ENCODE measurements around the gene ARMC2. TPM values are rescaled to one million over a fixed set of nuclear protein-coding genes. Genes with fewer than 3 reads are reported as not detected.
A peak's percentile ranks its signal among the peaks of the same experiment; 100 is the strongest.

Gene ARMC2
- polyA plus RNA-seq, 2 donors: 1.0 to 1.1 TPM

DNA sequence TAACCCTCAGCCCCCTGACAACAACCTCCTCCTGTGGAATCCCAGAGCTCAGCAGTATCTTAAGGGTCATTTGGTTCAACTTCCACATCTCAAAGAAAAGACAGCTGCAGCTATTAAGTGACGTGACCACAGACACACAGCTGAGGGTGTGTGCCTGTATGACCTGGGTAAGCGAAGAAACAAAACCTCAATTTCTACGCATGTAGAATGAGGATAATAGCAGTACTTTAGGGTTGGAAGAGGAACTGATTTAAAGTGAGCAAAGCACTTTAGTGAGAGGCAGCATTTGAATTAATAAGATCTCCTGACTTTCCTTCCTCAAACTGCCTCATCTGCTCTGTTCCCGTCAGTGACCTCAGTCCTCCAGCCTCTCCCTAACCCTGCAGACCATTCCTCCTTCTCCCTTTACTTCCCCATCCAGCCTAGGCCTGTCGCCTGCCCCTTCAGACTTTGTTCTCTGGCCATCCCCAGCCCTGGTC lies 6.8 kb upstream of the ARMC2 start:
- no peak overlapping the region for H3K27ac ChIP-seq (ENCODE audit: low read depth in 2 of 2, low read length in 1 of 2)
- no peaks in the 10 kb centered on the region for H3K27me3 ChIP-seq (ENCODE audit: control insufficient read depth in 1 of 2, insufficient read depth in 2 of 2, low read length in 2 of 2)
- WGBS, 2 donors: 84 to 86% methylated on average over 5 of the region's 5 CpGs
- H3K36me3 ChIP-seq (ENCODE audit: control insufficient read depth in 2 of 2, insufficient read depth in 2 of 2, low read length in 1 of 2): no peaks in the 10 kb centered on the region
- H3K4me3 ChIP-seq (ENCODE audit: low read depth in 1 of 2, low read length in 2 of 2): no peak overlapping the region
- no peaks in the 10 kb centered on the region for H3K4me1 ChIP-seq (ENCODE audit: control insufficient read depth in 2 of 2, insufficient read depth in 2 of 2, low read length in 1 of 2)
- no peaks in the 10 kb centered on the region for H3K9me3 ChIP-seq (ENCODE audit: control insufficient read depth in 2 of 2, insufficient read depth in 1 of 2, low read depth in 1 of 2, low read length in 1 of 2)

DNA sequence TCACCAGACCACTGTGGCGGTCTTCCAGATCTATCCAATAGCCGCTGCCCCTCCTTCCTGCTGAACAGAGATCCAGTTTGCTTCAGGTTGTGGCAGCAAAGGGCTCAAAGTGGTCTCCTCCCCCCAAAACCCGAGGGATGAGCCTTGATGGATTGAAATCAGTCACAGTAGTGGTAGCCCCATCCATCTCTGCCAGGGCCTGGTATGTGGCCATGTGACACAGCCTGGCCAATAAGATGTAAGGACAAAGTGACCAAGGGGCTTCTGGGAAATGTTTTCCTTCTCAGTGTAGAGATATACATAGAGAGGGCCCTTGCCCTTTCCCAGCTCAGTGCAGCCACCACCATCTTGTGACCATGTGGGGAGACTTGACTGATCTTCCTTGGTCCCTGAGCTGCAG lies 4.1 kb upstream of the ARMC2 start:
- WGBS, 2 donors: 75 to 84% methylated on average over 3 of the region's 3 CpGs
- Histone ChIP-seq H3K27ac (ENCODE audit: low read depth in 2 of 2, low read length in 1 of 2) (no peak overlapping the region), H3K36me3 (ENCODE audit: control insufficient read depth in 2 of 2, insufficient read depth in 2 of 2, low read length in 1 of 2) (no peaks in the 10 kb centered on the region), H3K4me3 (ENCODE audit: low read depth in 1 of 2, low read length in 2 of 2) (no peak overlapping the region), H3K27me3 (ENCODE audit: control insufficient read depth in 1 of 2, insufficient read depth in 2 of 2, low read length in 2 of 2) (no peaks in the 10 kb centered on the region), H3K9me3 (ENCODE audit: control insufficient read depth in 2 of 2, insufficient read depth in 1 of 2, low read depth in 1 of 2, low read length in 1 of 2) (no peaks in the 10 kb centered on the region), H3K4me1 (ENCODE audit: control insufficient read depth in 2 of 2, insufficient read depth in 2 of 2, low read length in 1 of 2) (peaks cover 2% of the 10 kb centered on the region in 2 donors)

DNA sequence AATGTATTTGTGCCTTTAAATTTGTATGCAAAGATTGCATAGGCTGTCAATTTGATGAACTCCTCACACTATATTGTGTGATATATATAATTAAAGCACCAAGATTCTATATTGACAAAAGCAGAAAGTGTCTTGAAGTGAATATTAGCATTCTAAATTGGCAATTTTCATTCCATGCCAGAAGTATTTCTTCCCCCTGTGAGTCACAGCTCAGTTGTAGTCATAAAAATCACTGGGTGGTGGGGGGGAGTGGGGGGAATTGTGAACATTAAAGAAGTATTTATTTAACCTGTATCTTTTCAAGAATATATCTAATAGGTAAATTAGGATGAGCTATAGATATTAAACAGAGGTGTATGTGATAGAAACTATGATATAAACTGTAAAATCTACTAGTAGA lies 3.1 kb upstream of the ARMC2 start:
- no peaks in the 10 kb centered on the region for H3K9me3 ChIP-seq (ENCODE audit: control insufficient read depth in 2 of 2, insufficient read depth in 1 of 2, low read depth in 1 of 2, low read length in 1 of 2)
- no peaks in the 10 kb centered on the region for H3K27me3 ChIP-seq (ENCODE audit: control insufficient read depth in 1 of 2, insufficient read depth in 2 of 2, low read length in 2 of 2)
- peaks cover 2% of the 10 kb centered on the region in 2 donors for H3K4me1 ChIP-seq (ENCODE audit: control insufficient read depth in 2 of 2, insufficient read depth in 2 of 2, low read length in 1 of 2)
- H3K4me3 ChIP-seq (ENCODE audit: low read depth in 1 of 2, low read length in 2 of 2): no peak overlapping the region
- H3K36me3 ChIP-seq (ENCODE audit: control insufficient read depth in 2 of 2, insufficient read depth in 2 of 2, low read length in 1 of 2): no peaks in the 10 kb centered on the region
- H3K27ac ChIP-seq (ENCODE audit: low read depth in 2 of 2, low read length in 1 of 2): no peak overlapping the region

DNA sequence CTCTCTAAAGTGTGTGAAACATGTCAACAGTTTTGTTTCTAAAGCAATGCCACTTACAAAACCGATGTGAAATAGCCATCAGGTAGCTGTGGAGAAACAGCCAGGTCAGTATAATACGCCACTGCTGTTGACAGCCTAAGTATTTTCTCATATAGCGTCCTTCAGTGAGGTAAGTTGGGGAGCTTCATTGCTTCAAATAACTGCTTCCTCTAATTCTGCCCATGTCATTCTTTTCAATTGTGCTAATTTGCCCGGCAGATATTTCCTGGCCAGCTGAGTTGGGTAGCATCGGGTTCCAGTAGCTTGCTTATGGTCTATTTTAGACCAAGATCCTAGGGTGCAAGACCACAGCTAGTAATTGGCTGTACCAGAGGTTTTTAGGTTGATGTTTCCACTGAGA lies 2.1 kb upstream of the ARMC2 start:
- no peaks in the 10 kb centered on the region for H3K27me3 ChIP-seq (ENCODE audit: control insufficient read depth in 1 of 2, insufficient read depth in 2 of 2, low read length in 2 of 2)
- H3K4me3 ChIP-seq (ENCODE audit: low read depth in 1 of 2, low read length in 2 of 2): no peak overlapping the region
- WGBS, 2 donors: 75 to 80% methylated on average over 5 of the region's 5 CpGs
- peaks cover 2% of the 10 kb centered on the region in 2 donors for H3K4me1 ChIP-seq (ENCODE audit: control insufficient read depth in 2 of 2, insufficient read depth in 2 of 2, low read length in 1 of 2)
- no peaks in the 10 kb centered on the region for H3K36me3 ChIP-seq (ENCODE audit: control insufficient read depth in 2 of 2, insufficient read depth in 2 of 2, low read length in 1 of 2)
- H3K9me3 ChIP-seq (ENCODE audit: control insufficient read depth in 2 of 2, insufficient read depth in 1 of 2, low read depth in 1 of 2, low read length in 1 of 2): no peaks in the 10 kb centered on the region
- H3K27ac ChIP-seq (ENCODE audit: low read depth in 2 of 2, low read length in 1 of 2): no peak overlapping the region

DNA sequence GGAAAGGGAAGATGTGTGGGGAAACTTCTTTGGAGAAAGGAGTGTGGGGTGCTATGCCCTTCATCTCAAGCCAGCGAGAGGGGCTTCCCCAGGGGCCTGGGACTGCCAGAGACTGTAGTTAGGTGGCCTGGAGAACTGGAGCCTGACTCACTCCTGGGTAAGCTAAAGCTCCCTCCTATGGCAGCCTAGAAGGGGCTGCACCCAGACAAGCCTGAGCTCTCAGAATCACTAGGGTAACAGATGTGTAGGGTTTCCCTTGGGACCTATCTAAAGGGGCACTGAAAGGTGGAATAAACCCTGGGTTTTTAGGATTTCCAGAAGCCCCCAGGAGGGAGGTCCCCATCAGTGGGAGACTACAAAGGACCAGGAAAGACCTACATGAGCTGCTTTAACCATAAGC lies 1.6 kb upstream of the ARMC2 start:
- H3K4me1 ChIP-seq (ENCODE audit: control insufficient read depth in 2 of 2, insufficient read depth in 2 of 2, low read length in 1 of 2): peaks cover 2% of the 10 kb centered on the region in 2 donors
- no peaks in the 10 kb centered on the region for H3K27me3 ChIP-seq (ENCODE audit: control insufficient read depth in 1 of 2, insufficient read depth in 2 of 2, low read length in 2 of 2)
- 83 to 89% methylated on average over 1 of the region's 1 CpG for WGBS, 2 donors
- no peak overlapping the region for H3K4me3 ChIP-seq (ENCODE audit: low read depth in 1 of 2, low read length in 2 of 2)
- no peaks in the 10 kb centered on the region for H3K36me3 ChIP-seq (ENCODE audit: control insufficient read depth in 2 of 2, insufficient read depth in 2 of 2, low read length in 1 of 2)
- H3K9me3 ChIP-seq (ENCODE audit: control insufficient read depth in 2 of 2, insufficient read depth in 1 of 2, low read depth in 1 of 2, low read length in 1 of 2): no peaks in the 10 kb centered on the region
- H3K27ac ChIP-seq (ENCODE audit: low read depth in 2 of 2, low read length in 1 of 2): no peak overlapping the region

DNA sequence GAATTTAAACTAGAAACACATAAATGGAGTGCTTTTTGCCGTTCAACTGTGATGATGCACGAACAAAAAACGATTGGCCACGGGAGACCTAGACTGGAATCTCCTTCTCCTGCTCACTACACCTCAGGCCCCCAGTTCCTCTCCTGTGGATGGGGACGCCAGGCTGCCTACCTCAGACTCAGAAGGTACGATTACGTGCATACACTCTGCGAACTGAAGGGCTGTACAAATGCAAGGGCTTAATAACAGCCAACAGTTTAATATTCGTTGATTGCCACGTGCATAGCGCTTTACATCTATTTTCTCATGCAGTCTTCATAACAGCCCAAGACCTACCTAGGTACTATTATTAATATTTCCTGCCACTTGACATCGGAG lies 495 bp upstream of the ARMC2 start:
- Histone ChIP-seq H3K4me3 (ENCODE audit: low read depth in 1 of 2, low read length in 2 of 2) (peak overlapping the region; percentile 53 to 67), H3K27me3 (ENCODE audit: control insufficient read depth in 1 of 2, insufficient read depth in 2 of 2, low read length in 2 of 2) (no peaks in the 10 kb centered on the region), H3K4me1 (ENCODE audit: control insufficient read depth in 2 of 2, insufficient read depth in 2 of 2, low read length in 1 of 2) (peaks cover 2% of the 10 kb centered on the region in 2 donors), H3K36me3 (ENCODE audit: control insufficient read depth in 2 of 2, insufficient read depth in 2 of 2, low read length in 1 of 2) (no peaks in the 10 kb centered on the region), H3K9me3 (ENCODE audit: control insufficient read depth in 2 of 2, insufficient read depth in 1 of 2, low read depth in 1 of 2, low read length in 1 of 2) (no peaks in the 10 kb centered on the region), H3K27ac (ENCODE audit: low read depth in 2 of 2, low read length in 1 of 2) (peak overlapping the region; percentile 67 to 72)
- 46 to 50% methylated on average over 12 of the region's 12 CpGs for WGBS, 2 donors

DNA sequence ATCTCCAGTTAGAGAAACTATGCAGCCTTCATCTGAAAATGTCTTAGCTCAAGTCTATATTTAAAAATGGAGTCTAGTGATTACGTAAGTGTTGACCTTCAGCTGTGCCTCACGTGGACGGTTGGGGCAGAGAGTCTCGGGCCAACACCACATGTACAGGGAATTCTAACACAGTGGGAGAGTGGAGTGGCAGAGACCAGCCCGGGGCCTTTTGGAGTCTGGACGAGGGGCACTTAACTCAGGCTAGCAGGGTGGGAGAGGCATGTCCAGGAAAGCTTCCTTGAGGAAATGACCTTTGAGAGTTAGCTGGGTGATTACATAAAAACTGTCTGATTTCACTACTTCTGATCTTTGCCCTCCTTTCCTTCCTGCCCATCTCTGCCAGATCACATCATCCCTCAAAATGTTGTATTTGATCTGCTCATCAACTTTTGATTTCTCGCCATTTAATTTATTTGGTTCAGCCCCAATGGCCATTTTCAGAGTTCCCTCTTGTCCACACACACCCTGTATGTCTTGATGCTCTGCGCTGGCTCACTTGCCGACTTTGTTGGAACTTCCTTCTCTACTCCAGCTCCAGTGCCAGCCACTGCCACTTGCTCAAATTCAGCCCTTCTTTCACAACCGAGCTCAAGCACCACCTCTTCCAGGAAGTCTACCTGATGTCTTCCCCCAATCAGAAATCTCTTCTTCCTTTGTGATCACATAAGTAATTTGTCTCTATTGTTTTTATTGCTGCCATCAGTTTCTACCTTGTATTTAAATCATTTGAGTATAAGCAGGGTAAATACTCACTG lies 2.6 kb downstream of the ARMC2 start:
- no peaks in the 10 kb centered on the region for H3K36me3 ChIP-seq (ENCODE audit: control insufficient read depth in 2 of 2, insufficient read depth in 2 of 2, low read length in 1 of 2)
- 78 to 84% methylated on average over 10 of the region's 10 CpGs for WGBS, 2 donors
- H3K4me3 ChIP-seq (ENCODE audit: low read depth in 1 of 2, low read length in 2 of 2): no peak overlapping the region
- H3K9me3 ChIP-seq (ENCODE audit: control insufficient read depth in 2 of 2, insufficient read depth in 1 of 2, low read depth in 1 of 2, low read length in 1 of 2): no peaks in the 10 kb centered on the region
- no peaks in the 10 kb centered on the region for H3K27me3 ChIP-seq (ENCODE audit: control insufficient read depth in 1 of 2, insufficient read depth in 2 of 2, low read length in 2 of 2)
- peaks cover 2% of the 10 kb centered on the region in 2 donors for H3K4me1 ChIP-seq (ENCODE audit: control insufficient read depth in 2 of 2, insufficient read depth in 2 of 2, low read length in 1 of 2)
- peak overlapping the region in 1 of 2 donors; percentile 24 for H3K27ac ChIP-seq (ENCODE audit: low read depth in 2 of 2, low read length in 1 of 2)

DNA sequence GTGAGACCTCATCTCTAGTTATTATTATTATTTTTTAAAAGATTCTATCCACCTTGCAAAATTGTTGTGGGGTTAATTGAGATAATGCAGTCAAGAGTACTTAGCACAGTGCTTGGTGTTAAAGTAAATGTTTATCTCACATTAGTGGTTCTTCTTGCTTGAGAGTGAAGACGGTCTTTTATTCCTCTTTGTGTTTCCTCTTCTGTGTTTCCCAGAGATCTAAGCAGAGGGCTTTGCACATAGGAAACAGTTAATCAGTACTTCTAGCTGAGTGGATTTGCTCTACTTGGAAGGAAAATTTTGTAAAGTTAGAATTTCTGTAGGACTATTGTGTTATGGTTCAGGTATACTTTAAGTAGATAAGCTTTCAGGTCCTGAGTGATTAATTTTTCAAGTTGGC lies 3.5 kb downstream of the ARMC2 start:
- no peak overlapping the region for H3K4me3 ChIP-seq (ENCODE audit: low read depth in 1 of 2, low read length in 2 of 2)
- 84 to 88% methylated on average over 1 of the region's 1 CpG for WGBS, 2 donors
- peaks cover 0 to 3% of the 10 kb centered on the region in 2 donors for H3K9me3 ChIP-seq (ENCODE audit: control insufficient read depth in 2 of 2, insufficient read depth in 1 of 2, low read depth in 1 of 2, low read length in 1 of 2)
- H3K36me3 ChIP-seq (ENCODE audit: control insufficient read depth in 2 of 2, insufficient read depth in 2 of 2, low read length in 1 of 2): peaks cover 0 to 3% of the 10 kb centered on the region in 2 donors
- no peaks in the 10 kb centered on the region for H3K27me3 ChIP-seq (ENCODE audit: control insufficient read depth in 1 of 2, insufficient read depth in 2 of 2, low read length in 2 of 2)
- H3K4me1 ChIP-seq (ENCODE audit: control insufficient read depth in 2 of 2, insufficient read depth in 2 of 2, low read length in 1 of 2): peaks cover 2% of the 10 kb centered on the region in 2 donors
- H3K27ac ChIP-seq (ENCODE audit: low read depth in 2 of 2, low read length in 1 of 2): no peak overlapping the region

DNA sequence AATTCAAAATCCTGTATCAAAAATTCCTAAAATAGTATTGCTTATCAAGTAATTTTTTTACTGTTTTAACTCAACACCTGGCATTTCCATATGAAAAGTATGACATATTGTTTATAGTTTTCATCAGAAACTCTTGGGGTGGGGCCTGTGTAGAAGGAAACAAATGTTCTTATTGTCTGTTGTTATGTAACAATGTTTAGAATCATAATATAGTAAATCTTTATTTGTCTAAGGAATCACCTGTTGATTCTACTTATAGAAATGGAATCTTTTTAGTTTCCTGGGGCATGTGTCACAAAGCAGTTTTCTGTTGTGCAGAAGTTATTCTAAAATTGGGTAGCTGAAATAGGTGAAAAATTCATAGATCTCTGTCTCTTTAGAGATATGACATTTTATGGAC lies 4.9 kb downstream of the ARMC2 start:
- H3K27ac ChIP-seq (ENCODE audit: low read depth in 2 of 2, low read length in 1 of 2): no peak overlapping the region
- H3K4me3 ChIP-seq (ENCODE audit: low read depth in 1 of 2, low read length in 2 of 2): no peak overlapping the region
- peaks cover 0 to 3% of the 10 kb centered on the region in 2 donors for H3K9me3 ChIP-seq (ENCODE audit: control insufficient read depth in 2 of 2, insufficient read depth in 1 of 2, low read depth in 1 of 2, low read length in 1 of 2)

More for the DNA sequence above, 4.9 kb downstream of the ARMC2 start:
- no peaks in the 10 kb centered on the region for H3K4me1 ChIP-seq (ENCODE audit: control insufficient read depth in 2 of 2, insufficient read depth in 2 of 2, low read length in 1 of 2)
- H3K27me3 ChIP-seq (ENCODE audit: control insufficient read depth in 1 of 2, insufficient read depth in 2 of 2, low read length in 2 of 2): no peaks in the 10 kb centered on the region
- H3K36me3 ChIP-seq (ENCODE audit: control insufficient read depth in 2 of 2, insufficient read depth in 2 of 2, low read length in 1 of 2): peaks cover 0 to 3% of the 10 kb centered on the region in 2 donors

All from esophagus (tissue), 2 donors.